ENCODE measurements around the gene CDKN2AIP.

GRCh38 chr4:183412821-183413220, 31.6 kb upstream of the CDKN2AIP start:
- TF ChIP-seq YY1 (IDR thresholded peaks at IDR 0.05; ENCODE audit: extremely low read depth, insufficient replicate concordance, low read depth, low read length) (no peak), CTCF (IDR thresholded peaks at IDR 0.05 in 2 of 3, conservative IDR thresholded peaks at IDR 0.05 in 1 of 3; ENCODE audit: borderline replicate concordance in 1 of 3, insufficient read depth in 1 of 3, low read depth in 2 of 3, low read length in 2 of 3) (no peak), CEBPB (IDR thresholded peaks at IDR 0.05; ENCODE audit: low read depth) (no peak), EZH2phosphoT487 (IDR thresholded peaks at IDR 0.05; ENCODE audit: borderline replicate concordance) (no peak), ZNF274 (IDR thresholded peaks at IDR 0.05; ENCODE audit: low read depth, low read length) (no peak), POLR2A (IDR thresholded peaks at IDR 0.05; ENCODE audit: borderline replicate concordance, extremely low read depth, insufficient read depth, insufficient read length) (no peak), MAX (IDR thresholded peaks at IDR 0.05) (no peak)
